Activated naive CD4-positive, alpha-beta T cell treated with anti-CD3 and anti-CD28 coated beads, Interleukin-2, amount 10 ng/mL, durations not matched to agents 5 hours and 36 hours (primary cell): Measurements from ENCODE around the gene APPL2. TPM values are rescaled to one million over a fixed set of nuclear protein-coding genes. Genes with fewer than 3 reads are reported as not detected.

Experiments used
- total RNA-seq, 2 experiments: library from RNA; stranded (reverse); gene quantifications; one replicate each; pipeline ENCODE4 v1.2.3, GENCODE V29; 2021

Gene APPL2
- 10 to 100 TPM; 27.7 to 28.7 TPM for total RNA-seq

GRCh38 chr12:105235732-105236476, at the start of gene APPL2:
APPL2 (minus strand) TSS chr12:105236174; CDS start chr12:105236012, 162 bp downstream.

Other genes with a start within 250 kb of the APPL2 start
- 10 to 100 TPM; 13.0 to 14.3 TPM for gene NOPCHAP1, start 249.9 kb downstream of the APPL2 start, total RNA-seq
- gene ALDH1L2, start 151.7 kb downstream of the APPL2 start, total RNA-seq, result under 1 TPM; 0.13 to 0.31 TPM
- 10 to 100 TPM; 43.5 to 43.8 TPM for gene WASHC4, start 128.4 kb downstream of the APPL2 start, total RNA-seq
- 100 to 1,000 TPM; 103 to 104 TPM for gene C12orf75, start 94.5 kb upstream of the APPL2 start, total RNA-seq